Activated CD8-positive, alpha-beta memory T cell treated with anti-CD3 and anti-CD28 coated beads for 1 hour (primary cell): ENCODE measurements around the gene AK8.
"Not testable (repeated sequence)": the region's sequence is repeated elsewhere in the genome, so short reads cannot be mapped to it uniquely, and the experiment has no call there.

ENCODE experiments used
- DNase-seq, 2 donors: peaks; one replicate each; pipeline ENCODE4 v3.0.0-alpha.2; 2020; ENCODE audit warnings: low read depth in 1 of 2; ENCODE audit errors: extremely low read depth in 1 of 2

AK8 gene

DNA sequence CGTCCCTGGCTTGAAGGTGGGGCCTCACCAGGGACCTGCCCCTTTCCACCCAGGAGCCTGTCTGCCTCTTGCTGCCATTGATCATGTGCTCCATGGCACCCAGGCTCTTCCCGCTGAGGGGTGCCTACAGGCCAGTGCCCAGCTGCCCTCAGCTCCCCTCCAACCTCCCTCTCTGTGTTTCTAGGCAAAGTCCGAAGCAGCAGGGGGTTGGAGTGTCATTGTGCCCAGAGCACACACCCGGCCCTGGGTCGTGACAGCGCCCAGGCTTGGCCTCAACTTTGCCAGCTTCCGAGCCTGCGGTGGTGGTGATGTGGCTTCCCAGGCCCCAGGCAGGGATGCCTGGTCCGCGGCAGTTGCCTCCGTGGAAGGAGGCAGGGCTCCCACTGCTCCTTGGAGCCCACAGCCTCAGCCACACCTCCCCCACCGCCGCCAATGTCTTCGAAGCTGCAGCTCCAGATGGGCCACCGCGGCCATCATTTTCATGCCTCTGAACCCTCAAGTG is 155.5 kb downstream of the AK8 start:
- DNase-seq: no peak

GRCh38 chr9:132721661-132722060 is 156.4 kb downstream of the AK8 start:
- DNase-seq: no peak

DNA sequence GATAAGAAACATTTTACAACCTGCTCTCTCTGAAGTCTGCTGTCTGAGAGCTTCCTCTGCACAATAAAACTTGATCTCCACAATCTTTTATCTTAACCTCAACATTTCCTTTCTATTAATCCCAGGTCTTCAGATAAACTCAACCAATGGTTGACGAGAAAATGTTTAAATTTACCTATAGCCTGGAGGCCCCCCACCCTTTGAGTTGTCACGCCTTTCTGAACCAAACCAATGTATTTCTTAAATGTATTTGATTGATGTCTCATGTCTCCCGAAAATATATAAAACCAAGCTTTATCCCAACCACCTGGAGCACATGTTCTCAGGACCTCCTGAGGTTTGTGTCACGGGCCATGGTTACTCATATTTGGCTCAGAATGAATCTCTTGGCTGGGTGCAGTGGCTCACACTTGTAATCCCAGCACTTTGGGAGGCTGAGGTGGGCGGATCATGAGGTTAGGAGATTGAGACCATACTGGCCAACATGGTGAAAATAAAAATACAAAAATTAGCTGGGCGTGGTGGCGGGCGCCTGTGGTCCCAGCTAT is 159.6 kb downstream of the AK8 start:
- DNase-seq: not testable (repeated sequence)

GRCh38 chr9:132717326-132717945 is 160.6 kb downstream of the AK8 start:
- no peak for DNase-seq

- no peak for DNase-seq
Observed at GRCh38 chr9:132716007-132716406, 162.1 kb downstream of the AK8 start.

- no peak for DNase-seq
Observed at GRCh38 chr9:132712753-132713152, 165.3 kb downstream of the AK8 start.

DNA sequence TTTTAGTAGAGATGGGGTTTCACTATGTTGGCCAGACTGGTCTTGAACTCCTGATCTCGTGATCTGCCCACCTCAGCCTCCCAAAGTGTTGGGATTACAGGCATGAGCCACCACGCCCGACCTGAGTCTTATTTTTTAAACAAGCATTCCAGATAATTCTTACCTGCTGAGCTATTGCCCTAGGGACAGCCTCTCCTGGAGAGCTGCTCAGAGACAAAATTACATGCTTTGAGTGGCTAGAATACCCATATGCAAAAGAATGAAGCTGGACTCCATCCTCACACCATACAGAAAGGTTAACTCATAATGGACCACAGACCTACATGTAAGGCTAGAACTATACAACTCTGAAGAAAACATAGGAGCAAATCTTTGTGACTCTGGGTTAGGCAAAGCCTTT is 166.2 kb downstream of the AK8 start:
- no peak for DNase-seq

DNA sequence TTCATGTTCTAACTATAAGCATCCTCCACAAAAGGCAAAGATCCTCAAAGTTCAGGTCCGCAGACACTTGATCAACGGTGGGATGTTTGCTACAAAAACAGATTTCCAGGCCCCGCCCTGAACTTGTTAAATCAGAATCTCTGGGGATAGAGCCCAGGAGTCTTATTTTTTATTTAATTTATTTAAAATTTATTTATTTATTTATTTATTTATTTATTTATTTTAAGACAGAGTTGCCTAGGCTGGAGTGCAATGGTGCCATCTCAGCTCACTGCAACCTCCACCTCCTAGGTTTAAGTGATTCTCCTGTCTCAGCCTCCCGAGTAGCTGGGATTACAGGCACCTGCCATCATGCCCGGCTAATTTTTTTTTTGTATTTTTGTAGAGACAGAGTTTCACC is 166.9 kb downstream of the AK8 start:
- DNase-seq: not testable (repeated sequence)

GRCh38 chr9:132710333-132710732 is 167.8 kb downstream of the AK8 start:
- DNase-seq: no peak

GRCh38 chr9:132708769-132709430 is 169.2 kb downstream of the AK8 start:
- no peak for DNase-seq

- no peak for DNase-seq
Observed at GRCh38 chr9:132708239-132708638, 169.8 kb downstream of the AK8 start.

DNA sequence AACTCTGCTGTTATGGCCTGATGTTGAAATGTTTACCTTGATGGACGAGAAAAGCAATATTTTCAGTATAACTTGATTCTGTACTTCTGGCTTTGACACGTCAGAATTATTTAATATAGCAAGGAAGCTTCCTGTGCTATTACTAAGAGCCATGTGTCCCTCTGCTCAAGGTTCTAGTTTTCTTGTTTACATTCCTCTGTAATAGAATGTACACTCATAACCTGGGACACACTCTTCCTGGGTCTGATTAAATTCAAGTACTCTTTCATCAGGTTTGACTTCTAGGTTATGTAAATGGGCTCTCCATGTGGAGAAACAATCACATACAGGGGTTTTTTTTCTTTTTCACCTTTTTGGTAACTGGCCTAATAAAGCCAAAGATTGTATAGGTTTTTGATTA is 174.7 kb downstream of the AK8 start:
- no peak for DNase-seq

GRCh38 chr9:132702254-132702653 is 175.8 kb downstream of the AK8 start:
- DNase-seq: no peak

DNA sequence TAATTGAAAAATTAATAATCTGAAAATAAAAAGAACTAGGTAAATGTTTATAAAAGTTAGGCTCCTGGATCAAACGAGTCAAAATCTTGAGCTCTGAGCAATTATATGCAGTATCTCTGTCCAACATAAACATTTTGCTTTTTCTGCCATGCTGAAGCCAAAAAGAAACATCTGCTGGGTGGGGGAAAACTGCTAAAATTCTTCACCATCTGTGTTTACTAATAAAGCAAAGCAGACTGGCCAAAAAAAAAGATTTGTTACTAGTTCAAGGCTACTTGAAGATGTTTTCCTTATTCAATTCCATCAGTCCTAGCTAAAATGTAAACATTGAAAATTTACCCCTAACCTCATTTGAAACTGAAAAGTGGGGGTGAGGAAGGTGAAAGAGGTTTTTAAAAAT is 178.1 kb downstream of the AK8 start:
- no peak for DNase-seq

DNA sequence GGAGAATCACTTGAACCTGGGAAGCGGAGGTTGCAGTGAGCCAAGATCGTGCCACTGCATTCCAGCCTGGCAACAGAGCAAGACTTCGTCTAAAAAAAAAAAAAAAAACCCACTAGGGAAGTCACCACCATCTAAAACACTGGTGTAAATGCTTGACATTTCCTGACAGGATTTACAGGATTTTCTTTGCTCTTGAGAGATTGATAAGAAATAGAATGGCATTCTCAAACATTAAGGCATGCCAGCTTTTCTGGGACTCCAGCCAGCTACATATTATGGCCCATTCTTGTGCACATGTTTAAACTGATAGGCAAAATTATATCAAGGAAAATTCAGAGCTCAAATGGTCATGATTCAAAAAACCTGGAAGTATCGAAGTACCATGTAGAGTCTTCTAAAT is 179.1 kb downstream of the AK8 start:
- DNase-seq: no peak

- no peak for DNase-seq
Observed at GRCh38 chr9:132697230-132697629, 180.9 kb downstream of the AK8 start.

DNA sequence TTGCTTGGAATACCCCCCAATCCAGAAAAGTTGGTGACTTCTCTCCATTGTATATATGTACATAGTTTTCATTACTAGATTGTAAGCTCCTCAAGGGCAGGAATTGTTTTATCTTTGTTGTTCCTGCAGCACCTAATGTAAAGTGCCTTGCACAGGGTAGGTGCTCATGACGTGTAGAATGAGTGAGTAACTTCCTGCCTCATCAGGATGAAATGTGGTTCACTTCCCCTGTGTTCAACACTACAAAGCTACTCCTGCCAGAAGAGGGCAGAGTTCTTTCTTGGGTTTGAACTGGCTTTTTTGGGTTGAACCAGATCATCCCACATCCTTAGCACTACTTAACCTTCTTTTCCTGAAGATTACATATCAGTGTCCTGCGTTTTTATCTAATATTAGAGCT is 183.9 kb downstream of the AK8 start:
- DNase-seq: no peak

- no peak for DNase-seq
Observed at GRCh38 chr9:132690696-132691095, 187.4 kb downstream of the AK8 start.

GRCh38 chr9:132683873-132684272 is 194.2 kb downstream of the AK8 start:
- DNase-seq: no peak

DNA sequence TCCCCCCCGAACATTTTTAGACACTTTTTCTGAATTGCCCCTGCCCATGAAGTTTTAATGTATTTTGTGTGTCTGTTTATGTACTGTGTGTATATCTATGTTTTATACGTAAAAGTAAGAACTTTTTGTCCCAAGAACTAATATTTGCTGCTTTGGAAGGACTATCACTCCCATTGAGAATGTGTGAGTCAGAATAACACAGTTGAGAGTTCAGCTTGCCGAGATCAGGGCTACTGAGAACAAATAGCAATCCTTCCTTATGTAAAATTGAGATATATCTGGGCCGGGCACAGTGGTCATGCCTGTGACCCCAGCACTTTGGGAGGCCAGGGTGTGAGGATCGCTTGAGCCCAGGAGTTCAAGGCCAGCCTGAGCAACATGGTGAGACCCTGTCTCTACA is 196.5 kb downstream of the AK8 start:
- DNase-seq: no peak

- no peak for DNase-seq
Observed at GRCh38 chr9:132679946-132680625, 198.0 kb downstream of the AK8 start.

DNA sequence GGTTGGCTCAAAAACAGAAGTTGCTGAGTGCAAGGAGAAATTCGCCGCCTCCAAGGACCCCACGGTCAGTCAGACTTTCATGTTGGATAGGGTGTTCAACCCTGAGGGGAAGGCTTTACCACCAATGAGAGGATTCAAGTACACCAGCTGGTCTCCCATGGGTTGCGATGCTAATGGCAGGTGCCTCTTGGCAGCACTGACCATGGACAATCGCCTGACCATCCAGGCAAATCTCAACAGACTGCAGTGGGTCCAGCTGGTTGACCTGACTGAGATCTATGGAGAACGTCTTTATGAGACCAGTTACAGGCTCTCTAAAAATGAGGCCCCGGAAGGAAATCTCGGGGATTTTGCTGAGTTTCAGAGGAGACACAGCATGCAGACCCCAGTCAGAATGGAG is 200.1 kb downstream of the AK8 start:
- DNase-seq: no peak
